HepG2 (cell line): Measurements from ENCODE around the gene FKBP1A. TPM values are rescaled to one million over a fixed set of nuclear protein-coding genes. Genes with fewer than 3 reads are reported as not detected.

Source experiments
- ATAC-seq: fragments of 200-7000 bp; cut with Tn5 transposase; 3 replicates; pipeline ENCODE4 v1.9.1; 2020; ENCODE audit warnings: mild to moderate bottlenecking, moderate library complexity
- BruUV-seq: library from RNA; stranded (reverse); fragments of 400-500 nt; replicated peaks from 2 replicates; lab custom pipeline; 2021; lab: Mats Ljungman, UMichigan
- CTCF ChIA-PET: fragments of 300-600 bp; formaldehyde crosslinking; extraction: SDS; loops from one replicate; lab custom pipeline; 2021; ENCODE audit warnings: low total read pairs, inconsistent platforms, low intra/inter-chr PET ratio; lab: Yijun Ruan, JAX
- POLR2A ChIA-PET: fragments of 350-600 bp; sonication (Branson Sonifier 250); formaldehyde crosslinking; loops from one replicate; lab custom pipeline; 2020; ENCODE audit warnings: antibody characterized with exemption, inconsistent platforms; lab: Yijun Ruan, JAX
- DNase-seq: peaks from one replicate; pipeline ENCODE4 v3.0.0-alpha.2; 2015; ENCODE audit warnings: low spot score
- FAIRE-seq: peaks from 3 replicates; lab custom pipeline; 2011; peaks lifted over from hg19 to GRCh38; lab: Jason Lieb, UNC
- H2AFZ ChIP-seq: one replicate; pipeline ENCODE4 v1.6.1; 2011; ENCODE audit warnings: low read length, inconsistent platforms
- H3K27ac ChIP-seq: fragments of 300-600 bp; 3 replicates; pipeline ENCODE4 v1.8.0; 2011; ENCODE audit warnings: mixed run types, mild to moderate bottlenecking, mixed read lengths, low read length, inconsistent platforms; ENCODE audit not compliant: insufficient read depth; ENCODE audit errors: extremely low read length
- H3K27me3 ChIP-seq, 2 experiments: fragments of 200-600 bp in 1 of 2; 2 replicates in 1 of 2; 3 replicates in 1 of 2; pipeline versions ENCODE4 v1.6.0 to v1.8.0; 2011; ENCODE audit warnings: low read length in 2 of 2, mild to moderate bottlenecking in 2 of 2, moderate library complexity in 2 of 2, inconsistent platforms in 1 of 2; ENCODE audit not compliant: insufficient read depth in 2 of 2, control insufficient read depth in 1 of 2
- H3K36me3 ChIP-seq, 2 experiments: fragments of 200-600 bp in 1 of 2; replicated peaks in 1 of 2; 2 replicates in 1 of 2; 3 replicates in 1 of 2; pipeline versions ENCODE4 v1.5.1 to v1.8.0; 2011; ENCODE audit warnings: low read length in 2 of 2, inconsistent platforms in 1 of 2; ENCODE audit not compliant: insufficient read depth in 2 of 2, control insufficient read depth in 1 of 2
- H3K4me1 ChIP-seq: 2 replicates; pipeline ENCODE4 v1.5.1; 2012; ENCODE audit warnings: low read length, inconsistent platforms; ENCODE audit not compliant: insufficient read depth
- H3K4me2 ChIP-seq: 2 replicates; pipeline ENCODE4 v1.6.0; 2011; ENCODE audit warnings: low read depth, low read length, inconsistent platforms
- H3K4me3 ChIP-seq, 3 experiments: fragments of 200-600 bp in 1 of 3; sonication (generic), shearing (Covaris generic) in 1 of 3; replicated peaks in 1 of 3; 2 replicates each; pipeline ENCODE4 v1.5.1; 2011 to 2016; ENCODE audit warnings: low read length in 3 of 3, inconsistent platforms in 2 of 3, low read depth in 2 of 3, mild to moderate bottlenecking in 2 of 3, control low read depth in 1 of 3, mixed read lengths in 1 of 3; ENCODE audit not compliant: insufficient read depth in 1 of 3
- H3K79me2 ChIP-seq: one replicate; pipeline ENCODE4 v1.6.1; 2011; ENCODE audit warnings: low read length, inconsistent platforms; ENCODE audit not compliant: insufficient read depth
- H3K9ac ChIP-seq: 2 replicates; pipeline ENCODE4 v1.6.0; 2011; ENCODE audit warnings: mild to moderate bottlenecking, low read depth, low read length, inconsistent platforms; ENCODE audit not compliant: insufficient read depth
- H3K9me3 ChIP-seq: 2 replicates; pipeline ENCODE4 v1.5.1; 2012; ENCODE audit warnings: mild to moderate bottlenecking, low read length
- H4K20me1 ChIP-seq: 2 replicates; pipeline ENCODE4 v1.6.0; 2011; ENCODE audit warnings: inconsistent platforms, mild to moderate bottlenecking, low read length, moderate library complexity; ENCODE audit not compliant: insufficient read depth
- KLF15 ChIP-seq: sonication (generic); formaldehyde crosslinking; IDR thresholded peaks from 2 replicates; pipeline ENCODE4 v1.8.1; 2023; ENCODE audit warnings: borderline replicate concordance, mild to moderate bottlenecking, inconsistent platforms, missing genetic modification reagents, mixed read lengths
- ZNF12 ChIP-seq: sonication (generic); formaldehyde crosslinking; IDR thresholded peaks from 2 replicates; pipeline ENCODE4 v1.5.0; 2020; ENCODE audit warnings: missing genetic modification reagents
- ZNF446 ChIP-seq: sonication (generic); formaldehyde crosslinking; IDR thresholded peaks from 2 replicates; pipeline ENCODE4 v1.5.0; 2020; ENCODE audit warnings: mild to moderate bottlenecking, missing genetic modification reagents
- ZNF564 ChIP-seq: sonication (generic); formaldehyde crosslinking; IDR thresholded peaks from 2 replicates; pipeline ENCODE4 v1.8.1; 2023; ENCODE audit warnings: mild to moderate bottlenecking, missing genetic modification reagents
- WGBS: methylation state at CpG from one replicate; pipeline ENCODE4 v1.1.6; 2017; ENCODE audit warnings: low lambda C conversion rate; 5-methylcytosine and 5-hydroxymethylcytosine counted together
- in situ Hi-C: cut with HindIII; loops from 2 replicates; pipeline ENCODE4 v1.10.0; 2017; ENCODE audit warnings: low pct_unique_long_range_greater_than_20kb; ENCODE audit not compliant: extremely low pct_ligation_motif_present
- intact Hi-C: fragments of 100-400 bp; cut with micrococcal nuclease; formaldehyde crosslinking; loops from one replicate; pipeline ENCODE4 v1.10.0; 2022; ENCODE audit not compliant: unreplicated experiment
- polyA plus RNA-seq, 8 experiments: library from polyadenylated mRNA; depleted of rRNA in 3 of 8; stranded (reverse) in 7 of 8; unstranded in 1 of 8; fragments of >200 nt; fragmentation: Illumina TruSeq in 4 of 8; extraction: Trizol in 4 of 8; gene quantifications; 2 replicates each; pipeline versions ENCODE4 v1.2.1 to v1.2.3, GENCODE V29; 2011 to 2016; ENCODE audit warnings: low read depth in 4 of 8, missing spikeins in 1 of 8, mixed read lengths in 1 of 8; ENCODE audit not compliant: insufficient read depth in 1 of 8
- total RNA-seq, 5 experiments: library from RNA; depleted of rRNA; stranded (reverse); fragments of >200 nt; fragmentation: Illumina TruSeq; extraction: Trizol; gene quantifications; 2 replicates each; pipeline ENCODE4 v1.2.3, GENCODE V29; 2016; ENCODE audit warnings: low read depth in 1 of 5
- TF ChIP-seq, protein P1 (sequence below): sonication (generic); formaldehyde crosslinking; IDR thresholded peaks from 2 replicates; pipeline ENCODE4 v1.4.0; 2020; ENCODE audit warnings: missing genetic modification reagents

FKBP1A gene
- total and polyA plus RNA-seq, 2 of the 13 experiments (the other 11 are each of a cell fraction or from before 2014, with no cell fraction given), result 119 to 468 TPM

DNA sequence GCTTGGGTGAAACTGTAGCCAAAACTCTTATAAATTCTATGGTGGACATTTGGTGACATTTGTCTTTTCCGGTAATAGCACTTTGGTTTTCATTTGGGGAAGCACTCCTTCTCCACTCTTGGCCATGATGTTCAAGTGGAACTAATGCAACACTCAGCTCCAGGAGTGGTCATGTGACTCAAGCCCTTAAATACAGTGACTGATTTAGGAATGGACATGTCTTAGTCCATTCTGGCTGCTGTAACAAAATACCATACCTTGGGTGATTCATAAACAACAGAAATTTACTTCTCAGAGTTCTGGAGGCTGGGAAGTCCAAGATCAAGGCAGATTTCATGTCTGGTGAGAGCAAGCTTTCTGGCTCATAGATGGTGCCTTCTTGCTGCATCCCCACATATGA, 10.8 kb upstream of the FKBP1A start:
- no peaks in the 10 kb centered on the region for H4K20me1 ChIP-seq
- FAIRE-seq (no peak), DNase-seq (no peak), ATAC-seq (no peak)
- POLR2A ChIA-PET, result no interaction called here
- CTCF ChIA-PET, result no interaction called here
- no peaks in the 10 kb centered on the region for H3K9me3 ChIP-seq
- no peaks in the 10 kb centered on the region for H3K79me2 ChIP-seq
- intact Hi-C loops (no loop called here), in situ Hi-C loops (no loop called here)
- 0 out of 5 replicates have a peak, but pooled peaks cover 0 to 5% of the 10 kb centered on the region in 2 experiments for H3K27me3 ChIP-seq
- no peak overlapping the region for H3K4me3 ChIP-seq
- BruUV-seq, result no TSS peak
- 94% methylated on average over 1 of the region's 1 CpG for WGBS
- H3K9ac ChIP-seq, result no peak overlapping the region
- H2AFZ ChIP-seq, result no peak overlapping the region
- no peaks in the 10 kb centered on the region for H3K36me3 ChIP-seq
- no peak overlapping the region for H3K4me2 ChIP-seq
- TF ChIP-seq ZNF564 (CRISPR knock-in tag), result peak; percentile 35; the same call in 1 of the 2 replicates
- peak; percentile 71; the same call in 1 of the 2 replicates for TF ChIP-seq ZNF12 (CRISPR knock-in tag)
- TF ChIP-seq ZNF446 (CRISPR knock-in tag), result no peak
- H3K27ac ChIP-seq, result no peak overlapping the region
- peaks cover 37% of the 10 kb centered on the region for H3K4me1 ChIP-seq

DNA sequence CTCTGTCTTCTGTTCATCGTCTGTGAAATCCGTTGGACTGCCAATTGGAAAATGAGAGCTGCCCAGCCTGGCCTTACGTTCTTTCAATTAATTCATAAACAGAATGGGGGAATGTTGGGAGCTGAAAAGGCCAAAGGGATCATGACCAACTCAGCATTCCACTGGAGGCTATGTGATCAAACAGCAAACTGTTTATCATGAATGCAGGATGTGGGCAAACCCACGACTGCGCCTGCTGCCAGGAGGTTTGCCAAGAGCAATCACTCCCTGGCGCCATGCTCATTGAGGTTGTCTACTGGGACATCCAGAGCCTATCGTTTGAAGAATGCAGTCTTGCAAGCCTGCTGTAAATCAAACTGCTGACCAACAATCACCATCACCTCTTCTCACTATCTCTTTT, 9.3 kb upstream of the FKBP1A start:
- H4K20me1 ChIP-seq, result no peaks in the 10 kb centered on the region
- no peak for FAIRE-seq
- TF ChIP-seq, protein P1, sequence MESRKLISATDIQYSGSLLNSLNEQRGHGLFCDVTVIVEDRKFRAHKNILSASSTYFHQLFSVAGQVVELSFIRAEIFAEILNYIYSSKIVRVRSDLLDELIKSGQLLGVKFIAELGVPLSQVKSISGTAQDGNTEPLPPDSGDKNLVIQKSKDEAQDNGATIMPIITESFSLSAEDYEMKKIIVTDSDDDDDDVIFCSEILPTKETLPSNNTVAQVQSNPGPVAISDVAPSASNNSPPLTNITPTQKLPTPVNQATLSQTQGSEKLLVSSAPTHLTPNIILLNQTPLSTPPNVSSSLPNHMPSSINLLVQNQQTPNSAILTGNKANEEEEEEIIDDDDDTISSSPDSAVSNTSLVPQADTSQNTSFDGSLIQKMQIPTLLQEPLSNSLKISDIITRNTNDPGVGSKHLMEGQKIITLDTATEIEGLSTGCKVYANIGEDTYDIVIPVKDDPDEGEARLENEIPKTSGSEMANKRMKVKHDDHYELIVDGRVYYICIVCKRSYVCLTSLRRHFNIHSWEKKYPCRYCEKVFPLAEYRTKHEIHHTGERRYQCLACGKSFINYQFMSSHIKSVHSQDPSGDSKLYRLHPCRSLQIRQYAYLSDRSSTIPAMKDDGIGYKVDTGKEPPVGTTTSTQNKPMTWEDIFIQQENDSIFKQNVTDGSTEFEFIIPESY (CRISPR knock-in tag), result peak; percentile 59; the same call in 1 of the 2 replicates
- no peak for TF ChIP-seq KLF15 (CRISPR knock-in tag)
- no peak overlapping the region for H2AFZ ChIP-seq
- H3K27ac ChIP-seq, result no peak overlapping the region
- ChIA-PET CTCF (no interaction called here), POLR2A (interaction anchor here (0.9 to 3.6 kb wide), 2 partner anchors 9 to 76 kb away, joined by 4 to 21 read pairs; partner anchors contain the start of gene FKBP1A)
- H3K4me2 ChIP-seq, result no peak overlapping the region
- BruUV-seq, result no TSS peak
- peaks cover 46% of the 10 kb centered on the region for H3K4me1 ChIP-seq
- 53% methylated on average over 7 of the region's 7 CpGs for WGBS
- H3K36me3 ChIP-seq, result no peaks in the 10 kb centered on the region
- H3K4me3 ChIP-seq, result no peak overlapping the region
- intact Hi-C loops (no loop called here), in situ Hi-C loops (no loop called here)
- H3K27me3 ChIP-seq, result 0 out of 5 replicates have a peak, but pooled peaks cover 0 to 11% of the 10 kb centered on the region in 2 experiments
- no peak for DNase-seq
- H3K9me3 ChIP-seq, result no peaks in the 10 kb centered on the region
- ATAC-seq, result no peak
- no peaks in the 10 kb centered on the region for H3K79me2 ChIP-seq
- H3K9ac ChIP-seq, result no peak overlapping the region
